Islet of Langerhans (tissue), 1 donor: ENCODE results near the gene APOC3.
"Not testable (repeated sequence)": the region's sequence is repeated elsewhere in the genome, so short reads cannot be mapped to it uniquely, and the experiment has no call there.

Experiments
- FAIRE-seq: peaks from one replicate; lab custom pipeline; 2011; peaks lifted over from hg19 to GRCh38; lab: Jason Lieb, UNC

Gene APOC3

DNA sequence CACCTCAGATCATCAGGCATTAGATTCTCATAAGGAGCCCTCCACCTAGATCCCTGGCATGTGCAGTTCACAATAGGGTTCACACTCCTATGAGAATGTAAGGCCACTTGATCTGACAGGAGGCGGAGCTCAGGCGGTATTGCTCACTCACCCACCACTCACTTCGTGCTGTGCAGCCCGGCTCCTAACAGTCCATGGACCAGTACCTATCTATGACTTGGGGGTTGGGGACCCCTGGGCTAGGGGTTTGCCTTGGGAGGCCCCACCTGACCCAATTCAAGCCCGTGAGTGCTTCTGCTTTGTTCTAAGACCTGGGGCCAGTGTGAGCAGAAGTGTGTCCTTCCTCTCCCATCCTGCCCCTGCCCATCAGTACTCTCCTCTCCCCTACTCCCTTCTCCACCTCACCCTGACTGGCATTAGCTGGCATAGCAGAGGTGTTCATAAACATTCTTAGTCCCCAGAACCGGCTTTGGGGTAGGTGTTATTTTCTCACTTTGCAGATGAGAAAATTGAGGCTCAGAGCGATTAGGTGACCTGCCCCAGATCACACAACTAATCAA lies 2.2 kb downstream of the APOC3 start:
- FAIRE-seq, result no peak

- FAIRE-seq, result no peak
Measured at GRCh38 chr11:116832350-116833290, 2.9 kb downstream of the APOC3 start.

GRCh38 chr11:116833491-116833815 lies 3.7 kb downstream of the APOC3 start:
- FAIRE-seq, result no peak

- FAIRE-seq, result no peak
Measured at GRCh38 chr11:116833816-116834534, 4.3 kb downstream of the APOC3 start.

- not testable (repeated sequence) for FAIRE-seq
Measured at GRCh38 chr11:116834535-116835041, 4.9 kb downstream of the APOC3 start.

DNA sequence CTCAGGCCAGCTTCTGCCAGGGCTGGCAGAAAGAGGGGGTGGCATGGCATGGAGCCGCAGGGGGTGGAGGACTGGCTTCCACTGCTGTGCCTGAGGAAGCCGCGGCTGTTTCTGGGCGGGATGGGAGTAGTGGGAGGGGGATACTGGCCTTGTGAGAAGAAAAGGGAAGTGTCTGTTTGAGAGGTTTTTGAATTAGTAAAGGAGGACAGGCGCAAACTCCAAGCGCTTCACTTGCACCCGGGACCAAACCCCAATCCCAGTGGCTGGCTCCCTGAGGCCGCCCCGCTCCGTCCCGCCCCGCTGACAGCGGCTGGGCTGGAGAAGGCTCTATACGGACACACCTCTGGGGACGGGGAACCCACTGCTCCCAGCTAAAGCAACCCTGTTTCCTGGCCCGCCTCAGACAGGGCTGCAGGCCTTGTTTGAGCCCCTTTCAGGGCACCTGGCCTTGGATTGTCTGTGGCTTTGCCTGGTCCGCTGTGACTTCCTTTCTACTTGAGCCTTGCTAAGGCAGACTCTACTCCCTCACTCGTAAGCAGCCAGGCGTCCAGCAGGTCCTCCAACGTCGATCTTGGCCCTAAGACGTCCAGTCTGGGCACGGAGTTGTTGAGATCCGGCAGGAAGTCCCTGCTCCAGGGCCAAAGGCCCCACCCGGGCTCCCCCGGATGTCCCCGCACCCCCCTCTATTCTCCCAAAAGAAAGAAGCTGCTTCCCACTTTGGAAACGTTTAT lies 5.5 kb downstream of the APOC3 start:
- FAIRE-seq, result no peak

DNA sequence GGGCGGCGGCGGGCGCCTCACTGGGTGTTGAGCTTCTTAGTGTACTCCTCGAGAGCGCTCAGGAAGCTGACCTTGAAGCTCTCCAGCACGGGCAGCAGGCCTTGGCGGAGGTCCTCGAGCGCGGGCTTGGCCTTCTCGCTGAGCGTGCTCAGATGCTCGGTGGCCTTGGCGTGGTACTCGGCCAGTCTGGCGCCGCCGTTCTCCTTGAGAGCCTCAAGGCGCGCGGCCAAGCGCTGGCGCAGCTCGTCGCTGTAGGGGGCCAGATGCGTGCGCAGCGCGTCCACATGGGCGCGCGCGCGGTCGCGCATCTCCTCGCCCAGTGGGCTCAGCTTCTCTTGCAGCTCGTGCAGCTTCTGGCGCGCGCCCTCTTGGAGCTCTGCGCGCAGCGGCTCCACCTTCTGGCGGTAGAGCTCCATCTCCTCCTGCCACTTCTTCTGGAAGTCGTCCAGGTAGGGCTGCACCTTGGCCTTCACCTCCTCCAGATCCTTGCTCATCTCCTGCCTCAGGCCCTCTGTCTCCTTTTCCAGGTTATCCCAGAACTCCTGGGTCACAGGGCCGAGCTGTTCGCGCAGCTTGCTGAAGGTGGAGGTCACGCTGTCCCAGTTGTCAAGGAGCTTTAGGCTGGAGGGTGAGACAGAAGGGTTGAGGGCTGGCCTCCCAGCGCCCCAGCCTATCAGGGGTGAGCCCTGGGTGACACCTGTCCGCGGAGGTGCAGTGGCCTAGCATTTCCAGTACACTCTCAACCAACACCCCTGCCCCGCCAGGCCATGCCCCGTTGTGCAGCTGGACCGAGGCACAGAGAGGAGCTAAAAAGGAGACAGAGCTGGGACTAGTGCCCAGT lies 6.3 kb downstream of the APOC3 start:
- FAIRE-seq, result no peak

DNA sequence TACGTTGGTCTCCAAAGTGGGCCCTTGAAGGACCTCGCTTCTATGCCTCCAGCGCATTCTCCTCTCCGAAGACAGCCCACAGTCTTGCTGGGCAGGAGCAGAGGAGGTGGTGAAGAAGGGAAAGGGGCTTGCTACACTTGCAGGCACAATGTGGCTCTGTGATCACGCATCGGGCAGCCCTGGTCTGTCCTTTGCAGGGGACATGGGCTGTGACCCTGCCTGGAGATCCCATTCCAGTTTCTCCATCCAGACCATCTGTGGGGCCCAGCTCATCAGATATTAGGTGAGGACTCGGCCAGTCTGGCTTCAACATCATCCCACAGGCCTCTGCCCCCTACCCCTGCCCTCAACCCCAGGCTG lies 6.9 kb downstream of the APOC3 start:
- no peak for FAIRE-seq

- FAIRE-seq, result no peak
Measured at GRCh38 chr11:116837231-116838091, 7.8 kb downstream of the APOC3 start, which contains the start of gene APOA1. TSS of gene APOA1 (minus strand) at chr11:116837622. CDS start at chr11:116837387, 235 bp downstream.

DNA sequence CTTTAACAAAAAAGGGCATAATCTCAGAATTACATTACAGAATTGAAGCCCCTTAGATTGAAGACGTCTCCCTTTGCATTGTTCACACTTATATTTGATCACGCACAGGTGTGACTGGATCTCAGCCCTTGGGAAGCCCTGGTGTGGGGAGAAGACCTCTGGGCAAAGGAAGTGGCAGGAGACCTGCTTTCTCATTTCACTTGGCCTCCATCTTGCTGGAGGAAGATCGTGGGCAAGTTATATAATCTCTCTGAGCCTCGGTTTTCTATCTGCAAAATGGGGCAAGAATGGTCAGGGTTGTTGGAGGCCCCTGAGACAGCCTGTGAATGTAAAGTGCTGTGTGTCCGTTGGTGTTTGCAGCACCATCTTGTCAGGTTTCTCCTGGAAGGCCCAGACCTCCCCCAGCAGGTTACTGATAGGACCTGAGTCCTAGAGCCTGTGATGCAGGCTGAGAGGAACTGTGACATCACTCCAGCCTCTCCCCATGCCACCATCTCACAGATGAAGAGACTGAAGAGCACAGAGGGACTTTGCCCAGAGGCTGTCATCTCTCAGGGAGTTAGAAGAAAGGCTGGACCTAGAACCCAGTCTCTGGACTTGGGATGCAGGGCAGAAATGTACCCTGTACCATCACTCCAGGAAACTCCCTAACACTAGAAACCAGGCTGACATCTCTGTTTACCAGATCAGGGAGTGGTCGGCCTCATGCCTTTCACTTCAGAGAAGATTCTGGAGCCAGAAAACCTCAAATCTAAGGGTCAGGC lies 8.8 kb downstream of the APOC3 start:
- FAIRE-seq, result no peak

- no peak for FAIRE-seq
Measured at GRCh38 chr11:116840224-116840745, 10.6 kb downstream of the APOC3 start.

DNA sequence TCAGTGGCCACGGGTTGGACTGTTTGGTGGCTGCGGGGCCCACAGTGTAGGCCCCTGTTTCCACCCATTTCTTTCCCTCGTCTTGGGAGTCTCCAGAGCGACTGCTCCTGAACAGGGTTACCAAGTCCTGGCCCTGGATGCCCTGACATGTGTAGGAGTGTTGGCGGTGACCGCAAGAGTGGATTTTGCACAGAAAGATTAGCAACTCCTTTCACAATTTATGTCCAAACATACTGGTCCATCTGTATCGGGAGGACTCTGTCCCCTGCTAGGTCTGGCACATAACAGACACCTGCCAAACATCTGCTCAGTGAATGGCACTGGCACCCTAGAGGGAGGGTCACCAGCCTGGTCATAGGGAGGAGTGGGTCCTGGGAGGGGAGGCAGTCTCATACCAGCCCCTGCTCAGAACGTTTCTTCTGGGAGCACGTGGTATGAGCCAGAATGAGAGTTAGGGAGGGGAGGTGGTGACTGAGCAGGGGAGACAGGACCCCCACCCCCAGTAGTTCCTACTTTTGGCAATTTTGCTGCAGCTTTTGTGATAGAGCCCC lies 11.1 kb downstream of the APOC3 start:
- FAIRE-seq, result no peak

GRCh38 chr11:116842117-116842516 lies 12.4 kb downstream of the APOC3 start:
- FAIRE-seq, result no peak

DNA sequence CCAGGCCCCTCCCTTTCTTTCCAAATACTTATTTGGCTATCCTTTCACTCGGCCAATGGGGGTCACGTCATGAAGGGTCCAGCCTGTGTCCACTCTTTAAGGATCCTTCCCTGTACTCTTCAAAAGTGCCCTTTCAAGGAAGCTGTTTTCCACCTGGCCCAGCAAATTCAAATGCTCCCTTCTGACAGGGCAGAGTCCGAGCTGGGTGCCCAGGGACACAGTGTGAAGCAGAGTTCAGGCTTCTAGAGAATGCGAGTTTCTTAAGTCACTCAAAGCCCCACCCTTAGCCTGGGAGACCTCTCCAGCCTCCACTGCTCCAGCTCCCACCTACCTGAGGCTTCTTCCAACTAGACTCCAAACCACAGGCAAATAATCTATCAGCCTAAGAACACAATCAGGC lies 13.2 kb downstream of the APOC3 start:
- no peak for FAIRE-seq

DNA sequence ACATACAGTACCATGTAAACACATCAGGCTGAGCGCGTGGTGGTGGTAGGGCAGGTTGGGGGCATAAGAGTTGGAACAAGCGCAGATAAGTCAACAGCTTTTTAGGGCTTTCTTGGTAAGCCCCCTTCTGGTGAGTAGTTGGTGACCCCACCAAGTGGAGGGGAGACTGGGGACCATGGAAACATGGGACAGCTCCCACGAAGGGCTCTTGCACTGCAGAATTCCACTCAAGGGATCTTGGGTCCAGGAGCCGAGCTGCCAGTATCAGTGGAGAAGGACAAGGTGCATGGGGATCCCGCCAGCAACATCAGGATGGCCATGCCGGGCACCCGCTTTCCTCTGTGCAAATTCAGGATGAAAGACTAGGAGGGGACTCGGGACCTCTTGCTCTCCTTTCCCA lies 14.0 kb downstream of the APOC3 start:
- FAIRE-seq, result no peak

DNA sequence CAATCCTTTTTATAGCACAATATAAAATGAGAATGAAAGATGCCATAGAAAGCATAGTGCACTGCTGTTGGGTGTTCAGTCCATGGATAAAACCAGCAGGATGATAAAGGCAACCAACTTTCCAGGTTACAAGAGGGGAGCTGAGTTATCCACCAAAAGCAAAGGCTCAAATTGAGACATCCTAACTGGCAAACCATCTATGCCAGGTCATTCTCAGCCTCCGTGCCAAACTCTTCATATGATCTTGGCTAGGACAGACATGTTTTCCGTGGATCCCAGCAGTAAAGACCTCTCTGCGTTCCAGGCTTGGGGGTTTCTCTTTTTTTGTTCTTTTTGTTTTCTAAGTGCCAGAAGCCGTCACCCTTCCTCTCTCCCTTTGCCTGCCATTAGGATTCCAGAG lies 15.0 kb downstream of the APOC3 start:
- FAIRE-seq, result no peak

DNA sequence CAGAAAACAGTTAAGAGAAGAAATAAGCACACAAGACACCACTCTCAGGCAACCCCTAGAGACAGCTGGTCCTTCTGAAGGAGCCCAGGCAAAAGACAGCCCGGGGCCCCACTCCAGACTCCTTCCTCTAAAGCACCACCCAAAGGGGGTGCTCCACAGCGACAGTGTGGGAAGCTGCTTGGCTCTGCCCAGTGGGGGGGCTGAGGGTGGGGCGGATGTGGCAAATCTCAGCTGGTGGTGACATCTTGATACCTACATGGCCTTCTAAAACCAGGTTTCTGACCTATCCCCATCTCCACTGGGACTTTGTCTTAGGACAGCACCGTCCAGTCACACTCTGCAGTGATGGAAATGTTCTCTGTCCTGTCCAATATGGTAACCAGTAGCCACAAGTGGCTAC lies 17.9 kb downstream of the APOC3 start:
- FAIRE-seq, result no peak

- FAIRE-seq, result no peak
Measured at GRCh38 chr11:116849060-116849459, 19.4 kb downstream of the APOC3 start.

DNA sequence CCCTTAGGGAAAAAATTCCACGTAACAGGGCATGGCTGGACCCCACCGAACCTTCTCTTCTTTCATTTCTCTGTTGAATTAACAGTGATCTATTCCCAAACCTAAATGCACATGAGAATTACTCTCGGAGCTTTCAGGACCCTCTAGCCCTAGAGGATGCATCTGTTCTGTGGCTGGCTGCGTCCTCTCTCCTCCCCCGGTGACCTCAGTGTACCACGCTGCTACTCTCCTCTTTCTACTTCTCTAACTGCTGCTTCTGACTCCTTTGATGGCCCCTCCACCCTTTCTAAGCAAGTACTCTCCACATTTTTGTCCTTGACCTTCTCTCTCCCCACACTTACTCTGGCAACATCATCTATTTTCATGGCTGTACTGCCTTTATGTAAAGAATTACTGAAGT lies 19.8 kb downstream of the APOC3 start:
- no peak for FAIRE-seq
